HepG2 (cell line): ENCODE results near the gene LRRC43. TPM values are rescaled to one million over a fixed set of nuclear protein-coding genes. Genes with fewer than 3 reads are reported as not detected.

Source experiments
- FIP1L1 ChIP-seq: fragments of 200-400 bp; formaldehyde crosslinking; IDR thresholded peaks from 2 replicates; pipeline ENCODE4 v1.6.1; 2018; ENCODE audit warnings: low read depth, mild to moderate bottlenecking, low read length, moderate library complexity, borderline replicate concordance; ENCODE audit not compliant: insufficient read depth
- HMGXB3 ChIP-seq: sonication (generic); formaldehyde crosslinking; IDR thresholded peaks from 2 replicates; pipeline ENCODE4 v1.4.0; 2020; ENCODE audit warnings: missing genetic modification reagents, borderline replicate concordance
- HNF1A ChIP-seq, 2 experiments: sonication (generic) in 1 of 2; formaldehyde crosslinking in 1 of 2; IDR thresholded peaks; 2 replicates each; pipeline versions ENCODE4 v1.4.0 to v1.6.1; 2016 to 2020; ENCODE audit warnings: borderline replicate concordance in 1 of 2, low read depth in 1 of 2, mild to moderate bottlenecking in 1 of 2, missing genetic modification reagents in 1 of 2
- PCBP1 ChIP-seq: fragments of 200-400 bp; formaldehyde crosslinking; IDR thresholded peaks from 2 replicates; pipeline ENCODE4 v1.6.1; 2017; ENCODE audit warnings: mild to moderate bottlenecking, low read depth, low read length, borderline replicate concordance
- PLRG1 ChIP-seq: fragments of 450-650 bp; conservative IDR thresholded peaks from 2 replicates; pipeline ENCODE4 v1.6.1; 2016
- SIN3B ChIP-seq: fragments of 150-350 bp; IDR thresholded peaks from 2 replicates; pipeline ENCODE4 v1.6.1; 2014; ENCODE audit warnings: low read length
- SP2 ChIP-seq: sonication (generic); formaldehyde crosslinking; IDR thresholded peaks from 2 replicates; pipeline ENCODE4 v1.5.1; 2020; ENCODE audit warnings: mild to moderate bottlenecking, missing genetic modification reagents
- ZNF292 ChIP-seq: sonication (generic); formaldehyde crosslinking; IDR thresholded peaks from 2 replicates; pipeline ENCODE4 v1.8.1; 2022; ENCODE audit warnings: mild to moderate bottlenecking, low read depth, missing genetic modification reagents, borderline replicate concordance
- ZNF318 ChIP-seq: sonication (generic); formaldehyde crosslinking; IDR thresholded peaks from 2 replicates; pipeline ENCODE4 v1.4.0; 2020; ENCODE audit warnings: mild to moderate bottlenecking, missing genetic modification reagents
- polyA plus RNA-seq, 8 experiments: library from polyadenylated mRNA; depleted of rRNA in 3 of 8; stranded (reverse) in 7 of 8; unstranded in 1 of 8; fragments of >200 nt; fragmentation: Illumina TruSeq in 4 of 8; extraction: Trizol in 4 of 8; gene quantifications; 2 replicates each; pipeline versions ENCODE4 v1.2.1 to v1.2.3, GENCODE V29; 2011 to 2016; ENCODE audit warnings: low read depth in 4 of 8, missing spikeins in 1 of 8, mixed read lengths in 1 of 8; ENCODE audit not compliant: insufficient read depth in 1 of 8
- total RNA-seq, 5 experiments: library from RNA; depleted of rRNA; stranded (reverse); fragments of >200 nt; fragmentation: Illumina TruSeq; extraction: Trizol; gene quantifications; 2 replicates each; pipeline ENCODE4 v1.2.3, GENCODE V29; 2016; ENCODE audit warnings: low read depth in 1 of 5

Gene LRRC43
- total and polyA plus RNA-seq, 2 of the 13 experiments (the other 11 are each of a cell fraction or from before 2014, with no cell fraction given): not detected

GRCh38 chr12:122226366-122227125 lies 43.6 kb downstream of the LRRC43 start (continued):
- TF ChIP-seq ZNF318 (CRISPR knock-in tag) (0 out of 2 replicates have a peak, but pooled peaks have one; percentile 45), SP2 (no peak), HMGXB3 (CRISPR knock-in tag) (no peak), SIN3B (no peak), FIP1L1 (no peak), ZNF292 (CRISPR knock-in tag) (no peak), HNF1A (IDR thresholded peaks at IDR 0.05; ENCODE audit: low read depth) (no peak), HNF1A (CRISPR knock-in tag; IDR thresholded peaks at IDR 0.05; ENCODE audit: borderline replicate concordance) (peak; percentile 34; the same call in 1 of the 2 replicates), PCBP1 (no peak), PLRG1 (no peak)
